Mucosa of descending colon (tissue), 3 donors: ENCODE measurements around the gene INO80E. TPM values are rescaled to one million over a fixed set of nuclear protein-coding genes. Genes with fewer than 3 reads are reported as not detected.

Source experiments
- ATAC-seq: fragments of 200-7000 bp; cut with Tn5 transposase; one replicate; pipeline ENCODE4 v1.9.1; 2020; ENCODE audit warnings: mild to moderate bottlenecking, moderate library complexity
- DNase-seq, 3 donors: peaks; one replicate each; pipeline ENCODE4 v3.0.0-alpha.2; 2020
- H3K36me3 ChIP-seq: fragments of 200-600 bp; one replicate; pipeline ENCODE4 v1.8.0; 2021; ENCODE audit warnings: low read depth, mild to moderate bottlenecking
- H3K4me1 ChIP-seq: fragments of 200-600 bp; one replicate; pipeline ENCODE4 v1.8.0; 2021; ENCODE audit warnings: low read depth, mild to moderate bottlenecking
- H3K4me3 ChIP-seq: fragments of 200-600 bp; one replicate; pipeline ENCODE4 v1.8.0; 2021; ENCODE audit warnings: mild to moderate bottlenecking
- H3K9me3 ChIP-seq: fragments of 200-600 bp; one replicate; pipeline ENCODE4 v1.8.0; 2021; ENCODE audit warnings: mild to moderate bottlenecking
- CTCF ChIP-seq: fragments of 200-600 bp; IDR thresholded peaks from one replicate; pipeline ENCODE4 v1.8.0; 2022; ENCODE audit warnings: antibody characterized with exemption, mild to moderate bottlenecking
- intact Hi-C, 2 donors: fragments of 100-400 bp; cut with DNase I in 1 of 2; cut with micrococcal nuclease in 1 of 2; formaldehyde crosslinking; loops; one replicate each; pipeline versions ENCODE4 v1.11.0 to v1.11.1; 2022; cut with DNase I, micrococcal nuclease
- total RNA-seq, 3 donors: library from RNA; stranded (reverse); fragmentation: NEBNext Ultra II Directional in 2 of 3; extraction: Animal tissue kit (Norgen Biotek cat#: 25700) in 2 of 3; gene quantifications; one replicate each; pipeline versions ENCODE4 v1.2.1 to v1.2.4, GENCODE V29; 2021 to 2023
- donor health status: DM: no; HTN: no; CAD: no; lungs with moderate emphysema.
- donor health status: DM: no; HTN: no; CAD: no.
- donor health status: DM: no; HTN: yes; CAD: no.

The INO80E gene
- total RNA-seq, 3 donors from 2014 or later: 71.2 to 79.5 (median 78.4) TPM

- Histone ChIP-seq H3K9me3 (no peaks in the 10 kb centered on the region), H3K4me1 (peaks cover 4% of the 10 kb centered on the region), H3K36me3 (no peaks in the 10 kb centered on the region), H3K4me3 (no peak within 1 kb of the TSS)
- intact Hi-C loops: loop anchor here in 1 of 2 donors (10.0 kb wide), 1 partner anchor 318 kb away; no protein-coding TSS in a partner anchor
- ATAC-seq: no peak
- no peak for DNase-seq
- TF ChIP-seq CTCF: no peak
Measured at GRCh38 chr16:30022887-30023286, 26.8 kb downstream of the INO80E start, which contains the start of gene C16orf92. Gene C16orf92, plus strand, starts transcription at chr16:30023198. Its CDS starts 143 bp downstream, at chr16:30023341.

GRCh38 chr16:30023586-30023985 is 27.5 kb downstream of the INO80E start:
- intact Hi-C loops: loop anchor here in 1 of 2 donors (10.0 kb wide), 1 partner anchor 319 kb away; no protein-coding TSS in a partner anchor
- TF ChIP-seq CTCF: no peak
- no peak overlapping the region for H3K4me3 ChIP-seq
- H3K4me1 ChIP-seq: peaks cover 4% of the 10 kb centered on the region
- no peaks in the 10 kb centered on the region for H3K9me3 ChIP-seq
- DNase-seq (no peak), ATAC-seq (no peak)
- no peaks in the 10 kb centered on the region for H3K36me3 ChIP-seq

GRCh38 chr16:30024451-30024850 is 28.4 kb downstream of the INO80E start:
- ATAC-seq (no peak), DNase-seq (no peak)
- intact Hi-C loops: loop anchor here in 1 of 2 donors (10.0 kb wide), 1 partner anchor 320 kb away; no protein-coding TSS in a partner anchor
- no peak for TF ChIP-seq CTCF
- H3K36me3 ChIP-seq: no peaks in the 10 kb centered on the region
- H3K4me1 ChIP-seq: peaks cover 4% of the 10 kb centered on the region
- no peaks in the 10 kb centered on the region for H3K9me3 ChIP-seq
- no peak overlapping the region for H3K4me3 ChIP-seq

GRCh38 chr16:30025156-30025555 is 29.1 kb downstream of the INO80E start:
- no peaks in the 10 kb centered on the region for H3K9me3 ChIP-seq
- no peak overlapping the region for H3K4me3 ChIP-seq
- ATAC-seq (no peak), DNase-seq (no peak)
- no peak for TF ChIP-seq CTCF
- intact Hi-C loops: loop anchor here in 1 of 2 donors (10.0 kb wide), 1 partner anchor 320 kb away; no protein-coding TSS in a partner anchor
- peaks cover 4% of the 10 kb centered on the region for H3K4me1 ChIP-seq
- no peaks in the 10 kb centered on the region for H3K36me3 ChIP-seq

GRCh38 chr16:30025574-30025973 is 29.5 kb downstream of the INO80E start:
- no peak for DNase-seq
- ATAC-seq: no peak

More at GRCh38 chr16:30025574-30025973, 29.5 kb downstream of the INO80E start:
- Histone ChIP-seq H3K4me3 (no peak overlapping the region), H3K9me3 (no peaks in the 10 kb centered on the region), H3K4me1 (peaks cover 4% of the 10 kb centered on the region), H3K36me3 (no peaks in the 10 kb centered on the region)
- intact Hi-C loops: loop anchor here in 1 of 2 donors (10.0 kb wide), 1 partner anchor 321 kb away; no protein-coding TSS in a partner anchor
- TF ChIP-seq CTCF: no peak
